Activated CD8-positive, alpha-beta memory T cell treated with anti-CD3 and anti-CD28 coated beads for 1 hour (primary cell): Measurements from ENCODE around the gene C14orf132.
A peak's percentile ranks its signal among the peaks of the same experiment; 100 is the strongest.
"Not testable (repeated sequence)": the region's sequence is repeated elsewhere in the genome, so short reads cannot be mapped to it uniquely, and the experiment has no call there.

Experiments used
- DNase-seq, 2 donors: peaks; one replicate each; pipeline ENCODE4 v3.0.0-alpha.2; 2020; ENCODE audit warnings: low read depth in 1 of 2; ENCODE audit errors: extremely low read depth in 1 of 2

The C14orf132 gene

DNA sequence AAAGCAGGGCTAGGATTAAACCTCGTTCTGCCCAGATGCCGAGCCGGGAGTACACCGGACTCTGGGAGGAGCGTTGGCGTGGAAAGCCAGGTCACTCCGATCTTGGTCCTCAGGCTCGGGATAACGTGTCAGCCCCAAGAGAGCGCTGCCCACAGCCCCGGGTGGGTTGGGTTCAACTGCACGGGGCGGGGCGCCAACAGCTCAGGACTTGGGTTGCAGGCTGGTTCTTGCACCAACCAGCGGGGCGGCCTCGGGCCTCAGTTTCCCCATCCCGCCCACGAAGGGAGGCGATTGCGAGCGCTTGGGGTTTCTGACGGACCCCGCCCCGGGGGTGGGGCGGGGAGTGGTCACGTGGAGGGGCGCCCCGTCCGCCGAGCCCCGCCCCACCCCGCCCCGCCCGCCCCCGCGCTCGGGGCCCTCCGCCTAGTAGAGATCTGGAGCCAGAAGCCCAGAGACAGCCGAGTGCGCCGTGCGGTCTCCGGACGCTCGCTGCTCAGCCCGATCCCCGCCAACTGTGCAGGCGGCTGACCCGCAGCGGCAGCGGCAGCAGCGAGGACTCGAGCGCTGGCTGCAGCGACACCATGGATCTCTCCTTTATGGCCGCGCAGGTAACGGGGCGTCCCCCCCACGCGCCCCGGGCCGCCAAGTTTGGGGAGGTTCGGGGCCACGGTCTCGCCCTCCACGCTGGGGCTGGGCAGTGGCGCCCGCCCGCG, at the start of gene C14orf132:
C14orf132 (plus strand) TSS at position 443 of the 713 bp plus-strand sequence; CDS start at position 582, 139 bp downstream.
- DNase-seq: peak in 1 of 2 donors; percentile 9

DNA sequence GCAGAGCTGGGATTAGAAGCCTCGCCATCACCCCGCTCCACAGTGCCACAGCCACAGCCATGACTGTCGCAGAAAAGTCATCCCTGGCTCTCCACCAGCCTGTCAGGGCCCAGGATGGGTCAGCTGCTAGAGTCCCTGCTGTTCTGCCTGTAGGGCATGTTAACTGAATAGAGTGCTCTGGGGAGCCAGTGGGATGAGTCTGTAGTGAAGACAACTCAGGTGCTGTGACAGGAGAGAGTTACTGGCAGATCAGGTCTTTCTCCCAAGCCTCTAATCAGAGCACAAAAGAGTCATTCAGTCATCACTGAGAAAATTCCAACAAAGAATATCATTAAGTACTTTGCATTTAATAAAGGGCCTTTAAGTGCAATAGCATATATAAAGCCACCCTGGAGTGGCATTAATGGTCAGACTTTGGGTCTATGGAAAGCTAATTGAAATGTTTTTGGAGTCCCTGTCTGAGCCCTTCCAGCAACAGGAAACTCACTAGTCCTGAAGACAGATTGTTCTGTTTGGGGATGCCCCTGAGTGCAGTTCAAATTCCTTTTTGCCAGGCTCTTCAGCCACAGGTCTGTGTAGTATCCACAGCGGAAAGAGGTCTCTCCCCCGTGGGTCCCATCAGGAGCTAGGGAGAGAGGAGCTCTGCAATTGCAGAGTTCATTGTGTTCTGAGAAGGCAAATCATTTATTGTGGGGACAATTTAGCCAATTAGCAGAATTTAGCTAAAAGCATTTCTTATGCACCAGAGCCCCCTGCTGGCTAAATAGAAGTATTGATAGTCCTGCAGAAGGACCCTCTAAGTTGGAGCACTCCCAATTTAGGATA, 45.2 kb upstream of the C14orf132 start:
- peak in 1 of 2 donors; percentile 1 for DNase-seq

DNA sequence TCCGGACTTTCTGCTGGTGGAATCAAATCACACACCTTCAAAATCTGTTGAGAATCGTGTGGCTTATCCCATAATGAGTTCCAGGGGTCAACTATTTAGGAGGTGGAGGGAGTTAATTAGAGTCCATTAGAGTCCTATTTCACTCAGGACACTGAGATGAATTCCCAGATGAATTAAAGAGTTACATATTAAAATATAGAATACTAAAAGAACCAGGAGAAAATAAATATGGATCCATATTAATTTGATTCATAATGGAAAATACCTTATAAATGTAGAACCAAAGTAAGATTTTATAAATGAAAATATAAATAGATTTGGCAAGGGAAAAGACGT, 44.6 kb upstream of the C14orf132 start:
- no peak for DNase-seq

DNA sequence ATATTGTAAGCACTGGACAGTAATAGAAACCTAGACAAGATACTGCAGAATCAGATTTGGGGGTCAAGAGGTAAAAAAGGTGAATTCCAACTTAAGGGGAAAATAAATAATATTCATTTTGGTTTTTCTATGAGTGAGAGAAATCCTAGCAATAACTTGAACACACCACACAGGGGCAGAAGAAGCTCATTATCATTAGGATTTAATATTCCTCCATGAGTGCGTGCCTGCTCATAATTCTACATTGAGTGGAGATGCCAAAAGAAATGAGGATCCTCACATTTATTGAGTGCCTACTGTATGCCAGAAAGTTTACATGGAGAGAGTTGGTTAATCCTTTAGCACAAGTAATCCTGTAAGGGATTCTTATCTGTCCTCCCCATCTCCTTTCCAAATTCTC, 40.5 kb upstream of the C14orf132 start:
- no peak for DNase-seq

DNA sequence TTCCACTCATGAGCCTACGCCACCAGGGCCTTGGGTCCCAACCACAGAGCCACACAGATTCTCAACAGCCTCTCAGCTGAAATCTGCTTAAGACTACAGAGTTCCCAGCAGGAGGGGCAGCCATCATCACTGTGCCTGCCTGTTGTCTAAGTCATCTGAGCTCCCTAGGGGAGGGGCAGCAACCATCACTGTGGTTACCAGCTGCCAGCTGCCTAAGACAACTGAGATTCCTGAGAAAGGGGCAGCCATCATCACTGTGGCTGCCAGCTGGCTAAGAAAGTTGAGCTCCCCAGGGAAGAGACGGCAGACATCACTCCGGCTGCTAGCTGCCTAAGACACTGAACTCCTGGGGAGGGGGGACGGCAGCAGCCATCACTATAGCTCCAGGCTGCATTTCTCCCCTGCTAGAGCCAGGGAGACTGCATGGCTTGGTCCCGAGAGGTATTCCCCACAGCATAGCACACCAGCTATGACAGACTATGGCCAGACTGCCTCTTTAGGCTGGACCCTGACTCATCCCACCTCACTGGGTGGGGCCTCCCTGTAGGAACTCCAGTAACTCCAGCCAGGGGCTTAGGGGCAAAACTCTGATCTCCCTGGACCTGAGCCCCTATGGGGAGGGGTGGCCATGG, 37.2 kb upstream of the C14orf132 start:
- DNase-seq: no peak

DNA sequence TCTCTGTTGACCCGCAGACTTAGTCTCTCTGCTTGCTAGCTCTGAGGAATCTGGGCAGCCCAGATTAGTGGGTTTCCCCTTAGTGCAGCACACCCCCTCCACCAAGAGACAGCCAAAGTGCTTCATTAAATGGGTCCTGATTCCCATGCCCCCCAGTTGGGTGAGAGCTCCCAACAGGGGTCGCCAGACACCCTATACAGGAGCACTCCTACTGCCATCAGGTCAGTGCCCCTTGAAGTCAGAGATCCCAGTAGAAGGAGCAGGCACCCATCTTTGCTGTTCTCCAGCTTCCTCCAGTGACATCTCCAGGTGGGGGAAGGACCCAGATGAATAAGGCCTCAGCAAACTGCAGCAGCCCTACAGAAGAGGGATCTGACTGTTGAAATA, 36.7 kb upstream of the C14orf132 start:
- DNase-seq: no peak

DNA sequence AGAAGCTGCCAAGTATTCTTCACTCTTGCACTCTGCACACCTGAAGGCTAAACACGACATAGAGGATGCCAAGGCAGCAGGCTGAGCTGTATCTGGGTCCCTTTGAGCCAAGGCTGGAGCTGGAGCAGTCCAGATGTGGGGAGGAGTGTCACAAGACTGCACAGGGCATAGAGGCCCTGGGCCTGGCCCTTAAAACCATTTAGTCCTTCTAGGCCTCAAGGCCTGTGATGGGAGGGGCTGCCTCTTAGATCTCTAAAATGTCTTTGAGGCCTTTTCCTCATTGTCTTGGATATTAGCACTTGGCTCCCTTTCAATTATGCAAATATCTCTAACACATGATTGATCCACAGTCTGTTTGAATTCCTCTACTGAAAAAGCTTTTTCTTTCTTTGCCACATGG, 28.0 kb upstream of the C14orf132 start:
- DNase-seq: no peak

DNA sequence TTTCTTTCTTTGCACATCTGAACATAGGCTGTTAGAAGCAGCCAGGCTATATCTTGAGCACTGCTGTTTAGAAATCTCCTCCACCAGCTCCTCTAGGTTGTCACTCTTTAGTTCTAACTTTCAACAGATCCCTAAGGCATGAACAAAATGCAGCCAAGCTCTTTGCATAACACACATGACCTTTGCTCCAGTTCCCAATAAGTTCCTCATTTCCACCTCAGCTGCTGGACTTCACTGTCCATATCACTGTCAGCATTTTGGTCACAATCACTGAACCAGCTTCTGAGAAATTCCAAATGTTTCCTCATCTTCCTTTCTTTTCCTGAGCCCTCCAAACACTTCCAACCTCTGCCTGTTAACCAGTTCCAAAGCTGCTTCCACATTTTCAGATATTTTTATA, 27.6 kb upstream of the C14orf132 start:
- DNase-seq: no peak

DNA sequence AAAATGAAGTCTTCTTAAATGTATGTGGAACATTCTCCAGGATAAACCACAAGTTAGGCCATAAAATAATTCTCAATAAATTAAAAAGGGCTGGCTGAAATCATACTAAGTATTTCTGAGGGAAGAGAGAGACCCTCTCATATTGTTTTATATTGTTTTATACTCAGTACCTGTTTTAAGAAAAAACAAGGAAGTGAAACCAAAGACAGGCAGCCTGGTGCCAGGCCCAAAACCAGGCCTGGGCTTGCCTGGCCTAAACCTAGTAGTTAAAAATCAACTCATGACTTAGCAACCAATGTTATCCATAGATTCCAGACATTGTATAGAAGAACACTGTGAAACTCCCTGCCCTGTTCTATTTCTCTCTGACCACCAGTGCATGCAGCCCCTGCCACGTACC, 26.4 kb upstream of the C14orf132 start:
- not testable (repeated sequence) for DNase-seq

DNA sequence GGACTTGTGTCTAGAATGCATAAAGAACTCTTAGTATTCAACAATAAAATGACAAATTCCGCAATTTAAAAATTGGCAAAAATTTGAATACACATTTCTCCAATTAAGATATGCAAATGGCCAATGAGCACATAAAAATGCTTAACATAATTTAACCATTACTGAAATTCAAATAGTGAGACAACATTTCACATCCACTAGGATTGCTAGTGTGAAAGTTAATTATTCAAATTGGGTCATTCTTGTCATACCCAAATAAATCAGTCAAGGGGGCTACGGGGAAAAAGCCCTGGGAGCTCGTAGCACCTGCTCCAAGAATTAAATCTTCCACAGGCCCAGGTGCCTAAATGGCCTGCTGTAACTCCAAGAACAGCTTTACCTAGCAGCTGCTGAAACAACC, 25.0 kb upstream of the C14orf132 start:
- no peak for DNase-seq

DNA sequence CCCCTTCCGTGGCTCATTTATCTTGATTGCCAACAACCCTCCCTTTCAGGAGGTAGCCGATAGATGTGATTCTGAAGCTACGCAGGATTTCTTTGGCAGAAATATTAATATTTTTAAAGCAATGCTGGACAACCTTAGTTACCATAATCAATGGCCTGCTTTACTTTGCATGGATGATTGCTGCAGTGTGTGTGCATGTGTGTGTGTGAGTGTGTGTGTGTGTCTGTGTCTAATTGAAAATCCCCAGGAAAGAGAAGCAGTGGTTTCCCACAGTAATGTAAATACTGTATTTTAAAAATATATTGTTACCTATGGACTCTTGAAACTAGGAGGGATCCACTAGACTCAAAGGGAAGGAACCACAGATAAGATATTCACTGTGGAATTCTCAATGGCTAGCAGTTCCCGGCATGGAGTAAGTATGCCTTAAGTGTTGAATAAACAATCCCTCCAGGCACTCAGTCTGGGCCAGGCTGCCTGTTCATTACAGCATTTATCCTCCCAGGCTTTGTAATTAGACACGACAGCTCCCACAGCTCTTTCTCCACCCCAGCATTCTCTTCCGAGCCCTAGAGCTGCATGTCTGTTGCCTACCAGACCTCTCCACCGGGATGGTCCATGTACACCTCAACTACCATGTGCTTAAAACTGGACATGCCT, 22.5 kb upstream of the C14orf132 start:
- DNase-seq: no peak

DNA sequence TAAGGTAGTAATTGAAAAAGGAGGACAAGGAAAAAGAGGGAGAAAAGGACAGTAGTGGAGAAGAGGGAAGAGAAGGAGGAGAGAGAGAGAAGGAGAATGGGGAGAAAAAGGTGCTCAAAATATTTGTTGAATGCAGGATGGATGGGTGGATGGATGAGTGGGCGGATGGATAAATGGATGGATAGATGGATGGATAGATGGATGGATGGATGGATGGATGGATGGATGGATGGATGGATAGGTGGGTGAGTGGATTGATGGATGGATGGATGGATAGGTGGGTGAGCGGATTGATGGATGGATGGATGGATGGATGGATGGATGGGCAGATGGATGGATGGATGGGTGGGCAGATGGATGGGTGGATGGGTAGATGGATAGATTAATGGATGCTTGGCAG, 21.3 kb upstream of the C14orf132 start:
- DNase-seq: no peak

DNA sequence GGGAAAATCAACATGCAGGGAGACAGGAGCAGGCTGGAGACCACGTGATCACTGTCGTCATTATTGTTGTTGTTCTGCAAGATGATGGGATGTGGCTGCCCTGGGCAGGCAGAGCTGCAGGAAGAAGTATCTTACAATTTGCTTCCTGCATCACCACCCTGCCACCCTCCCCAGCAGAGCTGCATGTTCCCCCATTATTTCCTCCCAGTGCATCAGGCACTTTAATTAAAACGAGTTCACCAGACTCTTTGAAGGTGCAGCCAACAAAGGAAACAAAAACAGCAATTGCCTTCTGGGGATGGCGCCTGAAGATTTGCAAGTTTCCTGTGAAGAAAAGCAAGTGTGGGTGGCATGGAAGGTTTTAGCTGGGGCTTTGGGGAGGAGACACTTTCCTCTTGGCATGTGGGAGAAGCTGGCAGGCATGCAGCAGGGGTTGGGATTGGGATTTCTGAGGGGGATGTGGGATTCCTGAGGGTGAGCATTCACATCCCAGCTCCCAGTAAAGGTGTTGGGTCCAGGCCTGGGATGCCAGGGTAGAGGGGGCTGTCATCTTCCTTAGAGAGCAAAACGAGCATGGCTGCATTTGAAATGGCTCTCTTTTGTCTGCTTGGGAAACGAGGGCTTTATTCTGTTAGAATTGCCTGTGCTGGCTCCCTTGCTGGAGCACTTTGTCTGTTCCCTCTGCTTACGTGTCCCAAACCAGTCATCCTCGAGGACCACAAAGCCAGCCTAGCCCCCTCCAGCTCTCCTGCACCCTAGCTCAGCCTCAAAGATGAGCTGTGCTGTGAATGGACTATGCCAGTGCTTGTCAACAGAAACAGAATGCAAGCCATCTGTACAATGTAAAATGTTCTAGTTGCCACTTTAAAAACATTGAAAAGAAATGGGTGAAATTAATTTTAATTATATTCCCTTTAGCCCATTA, 11.5 kb upstream of the C14orf132 start:
- DNase-seq: no peak

DNA sequence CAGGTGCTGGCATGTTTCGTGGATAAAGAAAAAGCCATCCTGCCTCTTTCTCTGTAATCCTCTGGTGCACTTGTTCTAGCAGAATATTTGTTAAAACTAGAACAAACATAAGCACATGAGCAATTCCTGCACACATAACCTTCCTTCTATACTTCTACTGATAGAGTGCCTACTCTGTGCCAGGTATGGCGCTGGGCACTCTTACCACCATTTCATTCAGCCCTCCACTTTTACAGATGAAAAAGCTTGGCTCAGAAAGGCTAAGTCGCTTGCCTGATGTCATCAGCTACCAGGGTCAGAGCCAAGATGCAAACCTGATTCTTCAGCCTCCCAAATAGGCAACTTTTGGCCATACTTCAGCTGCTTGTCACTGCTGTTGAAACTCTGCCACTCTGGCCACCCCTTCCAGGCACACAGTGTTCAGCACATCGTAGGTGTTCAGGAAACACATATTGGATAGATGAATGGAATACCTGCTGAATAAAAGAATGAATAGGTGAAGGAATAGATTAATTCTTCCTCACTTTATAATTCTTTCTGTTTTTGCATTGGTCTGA, 10.0 kb upstream of the C14orf132 start:
- no peak for DNase-seq

DNA sequence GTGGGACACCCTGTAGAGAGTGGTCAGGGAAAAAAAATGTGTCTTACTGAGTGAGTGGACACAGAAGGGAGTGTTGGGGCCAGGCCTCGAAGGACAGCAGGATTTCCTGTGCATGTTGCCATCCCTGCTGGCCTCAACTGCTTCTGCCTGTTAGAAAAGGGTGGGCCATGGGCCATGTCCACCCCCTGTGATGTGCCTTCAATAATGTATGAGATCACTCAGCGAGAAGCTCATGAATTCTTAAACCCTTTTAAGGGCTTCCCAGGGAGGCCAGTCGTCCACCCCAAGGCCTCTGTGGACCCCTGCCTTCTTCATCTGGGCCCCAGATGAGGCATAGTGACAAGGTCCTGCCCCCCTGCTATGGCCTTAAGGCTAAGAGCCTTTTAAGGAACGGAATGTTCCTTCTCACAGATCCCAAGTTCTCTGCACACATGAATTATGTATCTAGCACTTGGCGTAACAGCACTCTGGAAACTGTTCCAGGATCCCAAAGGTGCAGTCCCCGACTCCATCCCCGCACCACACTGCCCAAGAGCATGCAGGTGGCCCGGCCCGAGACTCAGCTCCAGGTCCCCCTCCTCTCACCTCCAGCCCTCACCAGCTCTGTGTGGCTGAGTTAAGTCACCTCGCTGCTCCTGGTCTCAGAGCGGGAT, 8.9 kb upstream of the C14orf132 start:
- no peak for DNase-seq

DNA sequence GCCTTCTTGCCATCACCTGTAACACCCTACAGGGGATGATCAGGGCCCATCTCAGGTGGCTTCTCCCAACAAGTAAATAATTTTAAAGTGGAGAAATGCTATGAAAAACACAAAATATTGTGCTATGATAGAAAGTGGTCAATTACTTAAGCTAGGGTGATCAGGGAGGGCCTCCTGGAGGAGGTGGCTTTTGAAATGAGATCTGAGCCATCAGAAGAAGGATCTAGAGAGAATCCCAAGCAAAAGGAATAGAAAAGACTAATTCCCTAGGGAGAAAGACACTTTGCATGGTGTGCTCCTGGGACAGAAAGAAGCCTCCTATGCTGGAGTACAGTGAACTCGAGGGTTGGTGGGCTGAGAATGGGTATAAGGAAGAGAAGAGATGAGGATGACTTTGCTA, 7.5 kb upstream of the C14orf132 start:
- no peak for DNase-seq

DNA sequence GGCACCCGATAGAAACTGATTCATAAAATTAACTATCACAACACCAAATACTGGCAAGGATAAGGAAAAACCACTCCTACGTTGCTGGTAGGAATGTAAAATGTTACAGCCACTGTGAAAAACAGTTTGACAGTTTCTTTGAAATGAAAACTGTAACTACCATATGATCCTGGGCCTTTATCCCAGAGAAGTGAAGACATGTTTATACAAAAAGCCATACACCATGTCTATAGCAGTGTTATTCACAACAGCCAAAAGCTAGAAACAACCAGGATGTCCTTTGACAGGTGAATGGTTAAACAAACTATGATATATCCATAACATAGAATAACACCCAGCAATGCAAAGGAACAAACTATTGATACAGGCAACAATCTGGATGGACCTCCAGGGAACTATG, 3.7 kb upstream of the C14orf132 start:
- no peak for DNase-seq

DNA sequence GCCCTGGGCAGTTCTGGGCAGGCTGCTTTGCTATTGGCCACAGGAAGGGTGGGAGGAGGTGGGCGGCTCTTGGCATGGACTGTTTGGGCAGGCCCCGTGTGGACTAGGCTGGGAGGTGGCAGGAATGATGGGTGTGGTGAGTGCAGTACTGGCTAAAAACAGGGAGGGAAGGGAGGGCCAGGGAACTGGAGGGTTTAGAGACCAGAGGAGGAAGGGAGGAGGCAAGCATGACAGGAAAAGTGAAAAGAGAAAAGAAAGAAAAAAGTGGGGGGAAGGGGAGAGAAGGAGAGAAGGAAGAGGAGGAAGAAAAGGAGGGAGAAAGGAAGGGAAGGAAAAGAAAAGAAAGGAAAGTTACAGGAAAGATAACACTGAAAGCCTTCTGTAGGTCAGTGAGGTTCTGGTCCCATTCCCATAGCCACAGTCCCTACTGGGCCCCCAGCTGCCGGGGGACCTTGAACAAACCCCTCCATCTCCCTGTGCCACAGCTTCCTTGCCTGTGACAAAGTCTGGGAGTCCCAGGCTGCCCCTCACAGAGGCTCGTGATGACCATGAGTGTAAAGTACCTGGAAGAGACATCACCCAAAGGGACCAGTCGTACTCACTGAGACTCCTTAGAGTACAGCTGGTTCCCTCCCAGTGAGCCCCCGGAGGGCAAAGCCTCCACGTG, 1.1 kb upstream of the C14orf132 start:
- no peak for DNase-seq

DNA sequence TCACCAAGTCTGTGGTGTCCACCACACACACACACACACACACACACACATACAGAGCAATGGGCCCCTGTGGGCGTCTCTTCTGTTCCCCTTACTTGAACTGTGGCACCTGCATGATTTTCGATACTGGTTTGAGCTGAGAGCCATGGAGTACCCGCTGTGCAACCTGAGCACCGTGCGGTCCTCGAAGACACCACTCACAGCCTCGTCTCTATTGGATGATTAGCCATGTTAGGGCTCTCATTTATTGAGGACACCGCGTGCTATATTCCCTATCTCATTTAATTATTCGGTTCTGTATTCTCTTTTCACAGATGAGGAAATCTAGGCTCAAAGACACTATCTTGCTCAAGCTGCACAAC, 623 bp upstream of the C14orf132 start:
- no peak for DNase-seq
